ENCODE data around the gene SPDYE16.
"Not testable (repeated sequence)": the region's sequence is repeated elsewhere in the genome, so short reads cannot be mapped to it uniquely, and the experiment has no call there.

- not testable (repeated sequence) for TF ChIP-seq CTCF (conservative IDR thresholded peaks at IDR 0.05; ENCODE audit: low read depth, low read length); EZH2 (IDR thresholded peaks at IDR 0.05; ENCODE audit: low read length, unreplicated experiment); EZH2phosphoT487 (IDR thresholded peaks at IDR 0.05; ENCODE audit: borderline replicate concordance, low read length)
These were observed 31.7 kb downstream of the SPDYE16 start for GRCh38 chr7:76511200-76511910.
